Fibroblast of lung (primary cell): ENCODE measurements around the gene NAGPA.

Experiments
- CTCF ChIP-seq, 2 donors: IDR thresholded peaks in 1 of 2; conservative IDR thresholded peaks in 1 of 2; 1 replicate in 1 of 2; 2 replicates in 1 of 2; pipeline ENCODE4 v1.5.1; 2011 to 2012; ENCODE audit warnings: low read length in 2 of 2, control low read depth in 1 of 2, inconsistent platforms in 1 of 2, low read depth in 1 of 2, mild to moderate bottlenecking in 1 of 2
- EZH2 ChIP-seq: IDR thresholded peaks from 2 replicates; pipeline ENCODE4 v1.5.1; 2012; ENCODE audit warnings: low read length, control low read depth, mild to moderate bottlenecking; ENCODE audit errors: missing control alignments

- no peak for TF ChIP-seq CTCF (conservative IDR thresholded peaks at IDR 0.05 in 1 of 2, IDR thresholded peaks at IDR 0.05 in 1 of 2; ENCODE audit: low read depth in 1 of 2, low read length in 2 of 2)
- no peak for TF ChIP-seq EZH2
Observed at GRCh38 chr16:4988647-4989046, 45.1 kb downstream of the NAGPA start.
